Measurements from ENCODE around the gene B3GNT7. TPM values are rescaled to one million over a fixed set of nuclear protein-coding genes. Genes with fewer than 3 reads are reported as not detected.

Gene B3GNT7
- total and polyA plus RNA-seq, 5 experiments from 2014 or later: 0.06 to 0.68 (median 0.55) TPM; not detected in 2

- Mint-ChIP-seq H3K27ac (peak overlapping the region in 3 of 10 donors; percentile 64 to 97 (median 92)), H3K27me3 (peaks cover 6 to 71% (median 40%) of the 10 kb centered on the region in 5 donors), H3K36me3 (no peaks in the 10 kb centered on the region), H3K4me3 (peak overlapping the region in 1 of 10 donors; percentile 91), H3K9me3 (peaks cover 0 to 1% (median 0%) of the 10 kb centered on the region in 9 donors), H3K4me1 (peaks cover 13 to 63% (median 19%) of the 10 kb centered on the region in 4 donors)
- no peak for ATAC-seq
- DNase-seq: no peak
- POLR2A ChIA-PET: no interaction called here
These were observed 2.9 kb upstream of the B3GNT7 start for GRCh38 chr2:231392431-231393148.

- no peaks in the 10 kb centered on the region for H3K36me3 Mint-ChIP-seq
- H3K27me3 Mint-ChIP-seq: peaks cover 6 to 72% (median 40%) of the 10 kb centered on the region in 5 donors
- POLR2A ChIA-PET: interaction anchor here (0.6 kb wide), 1 partner anchor 58 kb away, joined by 3 read pairs; no protein-coding TSS in a partner anchor
- H3K9me3 Mint-ChIP-seq: peaks cover 0 to 1% (median 0%) of the 10 kb centered on the region in 9 donors
- peak overlapping the region in 7 of 10 donors; percentile 35 to 91 (median 47) for H3K4me3 Mint-ChIP-seq
- peak in 2 of 10 donors; percentile 35 to 37 for DNase-seq
- peaks cover 13 to 58% (median 19%) of the 10 kb centered on the region in 4 donors for H3K4me1 Mint-ChIP-seq
- ATAC-seq: peak; percentile 60 to 62
- peak overlapping the region in 7 of 10 donors; percentile 64 to 97 (median 91) for H3K27ac Mint-ChIP-seq
These were observed 2.1 kb upstream of the B3GNT7 start for GRCh38 chr2:231393149-231394131.

- Mint-ChIP-seq H3K27me3 (peaks cover 4 to 62% (median 35%) of the 10 kb centered on the region in 5 donors), H3K27ac (peak overlapping the region in 4 of 10 donors; percentile 22 to 97 (median 66)), H3K4me1 (peaks cover 13 to 52% (median 19%) of the 10 kb centered on the region in 4 donors), H3K9me3 (peaks cover 0 to under 1% (median 0%) of the 10 kb centered on the region in 9 donors), H3K4me3 (peak overlapping the region; percentile 29 to 91 (median 69)), H3K36me3 (no peaks in the 10 kb centered on the region)
- POLR2A ChIA-PET: interaction anchor here (0.6 kb wide), 1 partner anchor 57 kb away, joined by 3 read pairs; no protein-coding TSS in a partner anchor
- DNase-seq: peak in 1 of 10 donors; percentile 23
- no peak for ATAC-seq
These were observed 1.0 kb upstream of the B3GNT7 start for GRCh38 chr2:231394211-231395141.

- Mint-ChIP-seq H3K9me3 (no peaks in the 10 kb centered on the region), H3K4me3 (peak overlapping the region; percentile 13 to 74 (median 54)), H3K27ac (no peak overlapping the region), H3K4me1 (peaks cover 13 to 52% (median 19%) of the 10 kb centered on the region in 4 donors), H3K27me3 (peaks cover 4 to 61% (median 30%) of the 10 kb centered on the region in 5 donors), H3K36me3 (no peaks in the 10 kb centered on the region)
- POLR2A ChIA-PET: no interaction called here
- no peak for DNase-seq
- ATAC-seq: no peak
These were observed 730 bp downstream of the B3GNT7 start for GRCh38 chr2:231396058-231396821.

- peak overlapping the region in 2 of 10 donors; percentile 25 to 53 for H3K27ac Mint-ChIP-seq
- peak overlapping the region in 7 of 10 donors; percentile 33 to 77 (median 65) for H3K4me3 Mint-ChIP-seq
- DNase-seq: no peak
- POLR2A ChIA-PET: no interaction called here
- H3K9me3 Mint-ChIP-seq: no peaks in the 10 kb centered on the region
- peaks cover 10 to 42% (median 19%) of the 10 kb centered on the region in 4 donors for H3K4me1 Mint-ChIP-seq
- no peaks in the 10 kb centered on the region for H3K36me3 Mint-ChIP-seq
- ATAC-seq: no peak
- peaks cover 4 to 51% (median 29%) of the 10 kb centered on the region in 5 donors for H3K27me3 Mint-ChIP-seq
These were observed 1.8 kb downstream of the B3GNT7 start for GRCh38 chr2:231397011-231397927.

GRCh38 chr2:231397928-231398294 lies 2.4 kb downstream of the B3GNT7 start:
- Mint-ChIP-seq H3K4me1 (peaks cover 10 to 35% (median 19%) of the 10 kb centered on the region in 4 donors), H3K4me3 (peak overlapping the region in 1 of 10 donors; percentile 14), H3K27me3 (peaks cover 4 to 46% (median 29%) of the 10 kb centered on the region in 5 donors), H3K36me3 (no peaks in the 10 kb centered on the region), H3K27ac (no peak overlapping the region), H3K9me3 (no peaks in the 10 kb centered on the region)
- POLR2A ChIA-PET: no interaction called here
- DNase-seq (no peak), ATAC-seq (no peak)

GRCh38 chr2:231398585-231398984 lies 3.1 kb downstream of the B3GNT7 start:
- H3K27ac Mint-ChIP-seq: no peak overlapping the region
- DNase-seq (no peak), ATAC-seq (no peak)
- H3K4me1 Mint-ChIP-seq: peaks cover 5 to 29% (median 12%) of the 10 kb centered on the region in 4 donors
- H3K27me3 Mint-ChIP-seq: peaks cover 4 to 39% (median 25%) of the 10 kb centered on the region in 5 donors
- no peaks in the 10 kb centered on the region for H3K9me3 Mint-ChIP-seq
- no peak overlapping the region for H3K4me3 Mint-ChIP-seq
- H3K36me3 Mint-ChIP-seq: no peaks in the 10 kb centered on the region
- POLR2A ChIA-PET: no interaction called here

GRCh38 chr2:231399046-231399852 lies 3.7 kb downstream of the B3GNT7 start:
- peaks cover 2 to 23% (median 9%) of the 10 kb centered on the region in 4 donors for H3K4me1 Mint-ChIP-seq
- peaks cover 4 to 33% (median 22%) of the 10 kb centered on the region in 5 donors for H3K27me3 Mint-ChIP-seq
- no peak for ATAC-seq
- no peak overlapping the region for H3K4me3 Mint-ChIP-seq
- H3K27ac Mint-ChIP-seq: no peak overlapping the region
- no peak for DNase-seq
- no peaks in the 10 kb centered on the region for H3K9me3 Mint-ChIP-seq
- POLR2A ChIA-PET: no interaction called here
- H3K36me3 Mint-ChIP-seq: no peaks in the 10 kb centered on the region

GRCh38 chr2:231399853-231400680 lies 4.6 kb downstream of the B3GNT7 start:
- Mint-ChIP-seq H3K36me3 (no peaks in the 10 kb centered on the region), H3K27ac (no peak overlapping the region), H3K9me3 (no peaks in the 10 kb centered on the region), H3K27me3 (peaks cover under 1 to 24% (median 15%) of the 10 kb centered on the region in 5 donors), H3K4me3 (no peak overlapping the region), H3K4me1 (peaks cover 1 to 17% (median 3%) of the 10 kb centered on the region in 4 donors)
- ATAC-seq: no peak
- no peak for DNase-seq
- POLR2A ChIA-PET: interaction anchor here (0.6 kb wide), 1 partner anchor 369 kb away, joined by 3 read pairs; no protein-coding TSS in a partner anchor

Measured in naive thymus-derived CD8-positive, alpha-beta T cell (primary cell).